Sigmoid colon (tissue), 7 donors: ENCODE results near the gene SH3BP5. TPM values are rescaled to one million over a fixed set of nuclear protein-coding genes. Genes with fewer than 3 reads are reported as not detected.

Experiments
- DNase-seq: peaks from one replicate; pipeline ENCODE4 v3.0.0-alpha.2; 2019
- H3K27ac ChIP-seq, 4 donors: fragments of 200-600 bp; sonication (generic); one replicate each; pipeline ENCODE4 v1.5.1; 2016 to 2019; ENCODE audit warnings: mild to moderate bottlenecking in 1 of 4
- H3K27me3 ChIP-seq, 3 donors: fragments of 200-600 bp; sonication (generic); one replicate each; pipeline ENCODE4 v1.5.1; 2019; ENCODE audit warnings: mild to moderate bottlenecking in 1 of 3
- H3K36me3 ChIP-seq, 4 donors: fragments of 200-600 bp; sonication (generic); one replicate each; pipeline ENCODE4 v1.5.1; 2016 to 2019
- H3K4me1 ChIP-seq, 4 donors: fragments of 200-600 bp; sonication (generic); one replicate each; pipeline ENCODE4 v1.5.1; 2017 to 2019
- H3K4me3 ChIP-seq, 4 donors: fragments of 200-600 bp; sonication (generic); one replicate each; pipeline ENCODE4 v1.5.1; 2017 to 2019; ENCODE audit warnings: mild to moderate bottlenecking in 2 of 4, moderate library complexity in 1 of 4
- H3K9me3 ChIP-seq, 4 donors: fragments of 200-600 bp in 3 of 4; sonication (generic) in 3 of 4; one replicate each; pipeline versions ENCODE4 v1.5.1 to v1.6.1; 2013 to 2019
- EP300 ChIP-seq, 4 donors: sonication (generic); formaldehyde crosslinking; IDR thresholded peaks; one replicate each; pipeline ENCODE4 v1.6.1; 2017; ENCODE audit warnings: antibody characterized with exemption in 4 of 4
- POLR2A ChIP-seq, 2 donors: fragments of 450-650 bp; IDR thresholded peaks; one replicate each; pipeline ENCODE4 v1.6.1; 2016; ENCODE audit warnings: antibody characterized with exemption in 2 of 2, mild to moderate bottlenecking in 2 of 2, moderate library complexity in 2 of 2
- POLR2AphosphoS5 ChIP-seq, 4 donors: sonication (generic); formaldehyde crosslinking; IDR thresholded peaks; one replicate each; pipeline ENCODE4 v1.6.1; 2017; ENCODE audit warnings: antibody characterized with exemption in 4 of 4
- WGBS, 2 donors: extraction: QIAGEN DNeasy Blood & Tissue Kit; methylation state at CpG; one replicate each; pipeline ENCODE4 v1.1.7; 2013; 5-methylcytosine and 5-hydroxymethylcytosine counted together
- intact Hi-C: fragments of 100-400 bp; cut with DNase I; formaldehyde crosslinking; loops from one replicate; pipeline ENCODE4 v1.15.1; 2023
- polyA plus RNA-seq, 3 donors: library from polyadenylated mRNA; stranded (reverse); fragments of 200-250 nt; gene quantifications; one replicate each; pipeline ENCODE4 v1.2.3, GENCODE V29; 2013
- total RNA-seq, 4 donors: library from RNA; depleted of rRNA; stranded (reverse); fragments of >200 nt; gene quantifications; one replicate each; pipeline ENCODE4 v1.1.0, GENCODE V29; 2016
- TF ChIP-seq, protein P1 (sequence below), 4 experiments: fragments of 450-650 bp in 3 of 4; fragments of 200-600 bp in 1 of 4; IDR thresholded peaks; one replicate each; pipeline ENCODE4 v1.5.1; 2016 to 2019; ENCODE audit warnings: antibody characterized with exemption in 4 of 4, mild to moderate bottlenecking in 3 of 4, moderate library complexity in 2 of 4
- donor health status: healthy with polysubstance abuse.
- donor health status: Bipolar disorder and iron deficiency.
- donor health status: healthy.

SH3BP5 gene
- total and polyA plus RNA-seq, 7 donors = 5.5 to 40.4 (median 31.2) TPM

- peaks cover 0 to 26% (median 8%) of the 10 kb centered on the region in 4 donors for H3K4me1 ChIP-seq
- no peaks in the 10 kb centered on the region for H3K9me3 ChIP-seq
- H3K4me3 ChIP-seq = peak overlapping the region; percentile 50 to 79 (median 72)
- H3K27me3 ChIP-seq = no peaks in the 10 kb centered on the region
- H3K27ac ChIP-seq = peak overlapping the region; percentile 77 to 82 (median 81)
- WGBS, 2 donors = 25 to 38% methylated on average over 6 of the region's 6 CpGs
- no peak for DNase-seq
- no peak for TF ChIP-seq POLR2AphosphoS5 (IDR thresholded peaks at IDR 0.05)
- no peak for TF ChIP-seq EP300 (IDR thresholded peaks at IDR 0.05)
- no peak for TF ChIP-seq POLR2A (IDR thresholded peaks at IDR 0.05)
- TF ChIP-seq, protein P1, sequence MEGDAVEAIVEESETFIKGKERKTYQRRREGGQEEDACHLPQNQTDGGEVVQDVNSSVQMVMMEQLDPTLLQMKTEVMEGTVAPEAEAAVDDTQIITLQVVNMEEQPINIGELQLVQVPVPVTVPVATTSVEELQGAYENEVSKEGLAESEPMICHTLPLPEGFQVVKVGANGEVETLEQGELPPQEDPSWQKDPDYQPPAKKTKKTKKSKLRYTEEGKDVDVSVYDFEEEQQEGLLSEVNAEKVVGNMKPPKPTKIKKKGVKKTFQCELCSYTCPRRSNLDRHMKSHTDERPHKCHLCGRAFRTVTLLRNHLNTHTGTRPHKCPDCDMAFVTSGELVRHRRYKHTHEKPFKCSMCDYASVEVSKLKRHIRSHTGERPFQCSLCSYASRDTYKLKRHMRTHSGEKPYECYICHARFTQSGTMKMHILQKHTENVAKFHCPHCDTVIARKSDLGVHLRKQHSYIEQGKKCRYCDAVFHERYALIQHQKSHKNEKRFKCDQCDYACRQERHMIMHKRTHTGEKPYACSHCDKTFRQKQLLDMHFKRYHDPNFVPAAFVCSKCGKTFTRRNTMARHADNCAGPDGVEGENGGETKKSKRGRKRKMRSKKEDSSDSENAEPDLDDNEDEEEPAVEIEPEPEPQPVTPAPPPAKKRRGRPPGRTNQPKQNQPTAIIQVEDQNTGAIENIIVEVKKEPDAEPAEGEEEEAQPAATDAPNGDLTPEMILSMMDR (IDR thresholded peaks at IDR 0.05) = no peak
- no peaks in the 10 kb centered on the region for H3K36me3 ChIP-seq
- intact Hi-C loops = loop anchor here (5.0 kb wide), 2 partner anchors 46 to 124 kb away; partner anchors contain the start of gene CAPN7
Observed at GRCh38 chr3:15331072-15331605, 1.2 kb downstream of the SH3BP5 start.

GRCh38 chr3:15330031-15330596 is 2.3 kb downstream of the SH3BP5 start:
- Histone ChIP-seq H3K4me1 (peaks cover 0 to 36% (median 15%) of the 10 kb centered on the region in 4 donors), H3K9me3 (no peaks in the 10 kb centered on the region), H3K27me3 (no peaks in the 10 kb centered on the region), H3K27ac (peak overlapping the region; percentile 77 to 82 (median 81)), H3K4me3 (peak overlapping the region in 3 of 4 donors; percentile 66 to 79 (median 78)), H3K36me3 (no peaks in the 10 kb centered on the region)
- TF ChIP-seq POLR2AphosphoS5 (IDR thresholded peaks at IDR 0.05) (peak; percentile 52 to 66 (median 60)), EP300 (IDR thresholded peaks at IDR 0.05) (peak in 1 of 4 donors; percentile 32), POLR2A (IDR thresholded peaks at IDR 0.05) (no peak)
- TF ChIP-seq, protein P1 (IDR thresholded peaks at IDR 0.05) = no peak
- WGBS, 2 donors = 71 to 90% methylated on average over 10 of the region's 10 CpGs
- intact Hi-C loops = loop anchor here (5.0 kb wide), 2 partner anchors 47 to 123 kb away; partner anchors contain the start of gene CAPN7
- DNase-seq = peak; percentile 91

DNA sequence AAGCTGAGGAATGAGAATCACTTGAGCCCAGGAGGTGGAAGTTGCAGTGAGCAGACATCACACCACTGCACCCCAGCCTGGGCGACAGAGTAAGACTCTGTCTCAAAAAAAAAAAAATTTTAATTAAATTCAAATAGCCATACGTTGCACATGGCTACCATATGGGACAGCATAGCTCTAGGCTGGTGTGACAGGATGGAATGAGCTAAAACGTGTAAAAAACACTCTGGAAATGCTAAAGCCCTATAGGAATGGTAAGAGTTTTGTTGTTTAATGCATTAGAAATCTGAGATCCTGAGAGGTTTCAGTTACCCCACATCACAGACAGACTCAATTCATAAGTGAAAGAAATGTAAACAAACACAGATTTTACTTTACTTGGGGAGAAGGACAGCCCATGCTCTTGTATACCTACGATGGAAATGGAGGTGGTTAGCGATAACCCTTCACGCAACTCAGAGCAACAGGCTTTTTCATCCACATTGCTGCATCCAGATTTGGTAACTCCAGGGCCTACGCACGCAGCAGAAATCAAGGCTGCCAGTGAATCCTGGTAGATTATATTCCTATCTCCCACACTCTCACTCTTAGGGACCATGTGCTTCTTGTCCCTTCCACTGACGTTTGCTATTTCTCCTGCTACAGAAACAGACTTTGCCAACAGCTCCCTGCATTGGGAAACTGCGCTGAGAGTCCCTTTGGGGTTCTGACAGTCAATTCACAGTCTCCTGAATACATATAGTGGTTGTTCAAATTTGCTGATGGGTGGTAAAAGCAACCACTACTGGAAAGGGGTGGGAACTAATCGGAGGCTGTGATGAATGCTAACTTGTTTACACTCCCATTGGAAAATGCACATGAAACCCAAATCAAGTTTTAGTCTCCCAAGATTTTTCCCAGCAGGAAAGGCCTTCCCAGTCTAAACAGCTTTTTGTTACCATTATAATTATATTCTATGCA is 3.1 kb downstream of the SH3BP5 start:
- TF ChIP-seq, protein P1 (IDR thresholded peaks at IDR 0.05) = no peak
- TF ChIP-seq POLR2AphosphoS5 (IDR thresholded peaks at IDR 0.05) (peak in 2 of 4 donors; percentile 29 to 32), POLR2A (IDR thresholded peaks at IDR 0.05) (no peak), EP300 (IDR thresholded peaks at IDR 0.05) (no peak)
- no peaks in the 10 kb centered on the region for H3K9me3 ChIP-seq
- intact Hi-C loops = loop anchor here (5.0 kb wide), 3 partner anchors 37 to 122 kb away; partner anchors contain the start of gene CAPN7
- WGBS, 2 donors = 84% methylated on average over 11 of the region's 11 CpGs
- DNase-seq = peak; percentile 85
- no peaks in the 10 kb centered on the region for H3K36me3 ChIP-seq
- peak overlapping the region; percentile 77 to 82 (median 81) for H3K27ac ChIP-seq
- H3K4me1 ChIP-seq = peaks cover 0 to 43% (median 23%) of the 10 kb centered on the region in 4 donors
- no peaks in the 10 kb centered on the region for H3K27me3 ChIP-seq
- H3K4me3 ChIP-seq = no peak overlapping the region

DNA sequence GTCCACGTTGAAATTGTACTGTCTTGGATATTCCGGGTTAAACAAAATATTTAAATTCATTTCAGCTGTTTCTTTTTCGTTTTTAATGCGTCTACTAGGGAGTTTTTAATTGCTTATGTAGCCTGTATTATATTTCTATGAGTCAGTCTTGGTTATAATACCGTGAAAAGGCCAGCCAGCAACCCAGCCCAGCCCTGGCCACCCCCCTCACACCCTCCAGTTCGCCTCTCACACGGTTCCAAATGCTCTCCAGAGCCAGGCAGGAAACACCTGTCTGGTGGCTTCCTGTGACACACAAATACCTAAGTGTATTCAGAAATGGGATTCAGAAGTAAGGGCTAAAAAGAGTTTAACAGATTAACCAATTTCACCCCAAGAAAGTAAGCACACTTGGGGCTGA is 4.4 kb downstream of the SH3BP5 start:
- Histone ChIP-seq H3K27ac (peak overlapping the region; percentile 25 to 82 (median 79)), H3K4me1 (peaks cover 0 to 44% (median 29%) of the 10 kb centered on the region in 4 donors), H3K9me3 (no peaks in the 10 kb centered on the region), H3K4me3 (no peak overlapping the region), H3K36me3 (no peaks in the 10 kb centered on the region), H3K27me3 (no peaks in the 10 kb centered on the region)
- no peak for DNase-seq
- TF ChIP-seq POLR2AphosphoS5 (IDR thresholded peaks at IDR 0.05) (peak in 3 of 4 donors; percentile 15 to 36 (median 28)), POLR2A (IDR thresholded peaks at IDR 0.05) (no peak), EP300 (IDR thresholded peaks at IDR 0.05) (no peak)
- TF ChIP-seq, protein P1 (IDR thresholded peaks at IDR 0.05) = no peak
- intact Hi-C loops = loop anchor here (5.0 kb wide), 1 partner anchor 36 kb away; no protein-coding TSS in a partner anchor
- 20 to 25% methylated on average over 7 of the region's 7 CpGs for WGBS, 2 donors
